GM19025 (cell line): ENCODE data around the gene MTF1.

Experiments used
- ATAC-seq: cut with Tn5 transposase; IDR thresholded peaks from one replicate; pipeline ENCODE4 v1.9.1; 2021; ENCODE audit warnings: mild to moderate bottlenecking, low read depth, moderate library complexity; ENCODE audit not compliant: unreplicated experiment

The MTF1 gene

DNA sequence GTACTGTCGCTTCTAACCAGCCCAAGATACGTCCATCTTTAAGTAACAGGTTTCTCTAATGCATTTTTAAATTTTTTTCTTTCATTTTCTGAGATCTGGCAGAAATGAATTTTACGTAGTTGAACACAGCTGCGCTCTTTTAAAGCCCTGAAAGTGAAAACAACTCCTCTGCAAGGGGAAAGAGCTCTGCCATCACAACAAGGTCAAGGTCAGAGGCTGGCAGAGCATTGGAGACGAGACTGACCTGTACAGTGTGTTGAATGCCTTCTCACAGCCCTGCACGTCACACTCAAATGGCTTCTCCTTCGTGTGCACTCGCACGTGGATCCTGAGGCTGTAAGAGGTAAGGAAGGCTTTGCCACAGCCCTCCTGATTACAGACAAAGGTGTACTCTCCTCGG, 19.7 kb downstream of the MTF1 start:
- no peak for ATAC-seq

DNA sequence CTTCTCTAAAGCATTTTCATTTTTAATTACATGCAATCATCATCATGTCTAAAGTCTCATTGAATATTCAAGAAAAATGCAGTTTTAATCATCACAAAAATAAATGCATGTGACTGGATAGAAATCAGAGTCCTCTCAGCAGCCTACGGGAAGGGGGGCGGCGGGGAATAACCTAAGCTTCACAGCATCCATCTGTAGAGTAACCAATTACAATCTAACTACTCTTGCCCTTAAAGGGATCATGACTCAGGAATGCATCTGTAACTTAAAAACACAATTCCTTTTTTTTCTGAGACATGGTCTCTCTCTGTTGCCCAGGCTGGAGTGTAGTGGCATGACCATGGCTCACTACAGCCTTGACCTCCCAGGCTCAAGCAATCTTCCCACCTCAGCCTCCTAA, 22.6 kb downstream of the MTF1 start:
- no peak for ATAC-seq

DNA sequence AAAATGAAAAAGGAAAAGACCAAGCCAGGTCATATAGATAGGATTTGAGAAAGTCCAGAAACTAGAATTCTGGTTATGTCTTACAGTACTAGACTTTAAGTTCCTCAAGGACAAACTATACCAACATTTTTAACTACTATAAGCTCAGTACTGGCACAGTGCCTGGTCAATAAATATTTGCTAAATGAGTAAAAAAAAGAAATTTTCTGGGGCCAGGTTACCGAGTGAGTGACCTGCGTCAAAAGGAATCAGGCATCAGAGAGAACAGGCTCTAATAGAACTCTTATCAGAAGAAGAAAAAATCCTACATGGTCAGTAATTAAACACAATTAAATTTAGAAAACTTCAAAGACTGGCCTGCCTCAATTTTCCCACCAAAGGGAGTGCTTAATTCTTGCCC, 27.6 kb downstream of the MTF1 start:
- ATAC-seq, result no peak

DNA sequence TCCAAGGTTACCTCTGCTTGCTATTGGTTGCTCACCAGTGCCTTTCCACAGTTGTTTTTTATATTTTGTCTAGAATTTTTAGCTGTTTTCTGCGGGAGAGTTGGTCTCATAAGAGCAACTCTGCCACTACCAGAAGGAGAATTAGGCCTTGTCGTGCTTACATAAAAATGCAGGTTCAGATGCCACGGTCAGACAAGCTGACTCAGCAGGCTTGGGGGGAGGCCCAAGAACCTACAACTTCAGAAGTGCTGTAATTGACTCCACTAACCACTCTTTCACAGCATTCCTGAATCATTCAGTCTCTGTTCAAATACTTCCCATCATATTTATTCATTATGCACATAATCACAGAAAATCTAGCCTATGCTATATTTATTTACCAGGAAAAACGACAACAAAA, 28.3 kb downstream of the MTF1 start:
- ATAC-seq, result no peak

DNA sequence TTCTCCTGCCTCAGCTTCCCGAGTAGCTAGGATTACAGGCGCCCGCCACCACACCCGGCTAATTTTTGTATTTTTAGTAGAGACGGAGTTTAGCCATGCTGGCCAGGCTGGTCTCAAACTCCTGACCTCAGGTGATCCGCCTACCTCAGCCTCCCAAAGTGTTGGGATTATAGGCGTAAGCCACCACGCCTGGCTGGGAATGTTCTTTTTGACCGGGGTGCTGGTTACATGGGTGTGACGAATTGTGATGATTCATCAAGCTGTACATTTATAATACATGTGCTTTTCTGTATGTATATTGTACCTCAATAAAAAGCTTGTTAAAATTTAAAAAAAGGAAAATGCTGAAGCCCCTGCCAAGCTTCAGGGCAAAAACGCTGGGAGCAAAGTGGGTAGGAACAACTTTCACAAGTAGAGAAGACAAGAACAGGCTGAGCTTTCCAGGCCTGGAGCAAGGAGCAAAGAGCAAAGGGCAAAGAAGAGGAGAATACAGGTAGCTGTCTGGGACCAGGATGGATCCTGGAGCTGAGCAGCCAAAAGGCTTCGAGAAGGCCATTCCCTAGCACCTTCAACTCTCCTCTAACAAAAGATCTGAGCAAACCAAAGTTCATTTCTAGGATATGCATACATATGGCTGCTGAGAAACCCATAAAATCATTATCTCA, 30.9 kb downstream of the MTF1 start:
- ATAC-seq, result no peak

DNA sequence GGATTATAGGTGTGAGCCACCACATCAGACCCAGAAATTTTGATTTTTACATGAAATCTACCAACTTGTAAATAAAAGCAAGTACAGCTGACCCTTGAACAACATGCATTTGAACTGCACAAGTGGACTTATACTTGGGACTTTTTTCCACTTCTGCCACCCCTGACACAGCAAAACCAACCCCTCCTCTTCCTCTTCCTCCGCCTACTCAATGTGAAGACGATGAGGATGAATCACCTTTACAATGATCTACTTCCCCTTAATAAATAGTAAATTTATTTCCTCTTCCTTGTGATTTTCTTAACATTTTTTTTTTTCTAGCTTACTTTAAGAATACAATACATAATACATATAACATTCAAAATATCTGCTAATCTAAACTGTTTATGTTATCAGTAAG, 33.9 kb downstream of the MTF1 start:
- no peak for ATAC-seq

DNA sequence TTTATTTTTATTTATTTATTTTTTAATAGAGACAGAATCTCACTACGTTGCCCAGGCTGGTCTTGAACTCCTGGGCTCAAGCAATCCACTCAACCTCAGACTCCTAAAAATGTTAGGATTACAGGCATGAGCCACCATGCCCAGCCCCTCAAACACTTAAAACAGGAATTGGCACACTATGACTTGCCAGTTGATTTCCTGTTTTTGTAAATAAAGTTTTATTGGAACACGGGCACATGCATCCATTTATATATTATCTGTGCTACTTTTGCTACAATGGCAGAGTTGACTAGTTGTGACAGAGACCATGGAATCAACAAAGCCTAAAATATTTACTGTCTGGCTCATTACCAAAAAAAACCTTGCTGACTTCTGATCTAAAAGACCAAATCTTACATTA, 35.4 kb downstream of the MTF1 start:
- no peak for ATAC-seq

DNA sequence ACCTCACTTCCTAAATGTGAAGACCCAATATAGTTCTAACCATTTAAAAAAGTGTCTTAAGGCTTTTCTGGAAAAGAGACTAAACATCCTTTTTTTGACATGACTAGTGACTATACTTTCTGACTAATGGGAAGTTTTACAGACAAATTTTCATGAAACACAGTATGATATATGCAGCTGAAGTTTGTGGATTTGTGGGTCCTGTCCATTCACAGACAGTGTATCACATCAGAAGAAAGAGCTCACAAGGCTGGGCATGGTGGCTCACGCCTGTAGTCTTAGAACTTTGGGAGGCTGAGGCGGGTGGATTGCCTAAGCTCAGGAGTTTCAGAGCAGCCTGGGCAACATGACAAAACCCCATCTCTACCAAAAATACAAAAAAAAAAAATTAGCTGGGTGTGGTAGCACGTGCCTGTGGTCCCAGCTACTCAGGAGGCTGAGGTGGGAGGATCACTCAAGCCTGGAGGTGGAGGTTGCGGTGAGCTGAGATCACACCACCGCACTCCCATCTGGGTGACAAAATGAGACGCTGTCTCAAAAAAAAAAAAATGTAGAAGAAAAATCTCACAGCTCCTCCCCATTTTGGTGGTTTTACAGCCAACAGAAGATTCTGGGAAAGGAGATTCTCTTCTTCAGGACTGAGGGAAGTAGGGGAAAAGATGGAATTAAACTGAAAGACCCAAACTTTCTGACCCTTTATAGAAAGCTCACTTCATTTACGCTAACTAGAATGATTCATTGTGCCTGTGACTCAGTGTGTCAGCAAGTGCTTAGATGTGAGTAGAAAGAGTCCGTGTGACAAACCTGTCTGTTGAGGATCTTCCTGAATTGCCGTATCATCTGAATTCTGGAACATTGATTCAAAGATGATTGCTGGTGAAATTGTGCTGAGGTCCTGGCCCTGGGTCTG, 36.2 kb downstream of the MTF1 start:
- ATAC-seq, result no peak

DNA sequence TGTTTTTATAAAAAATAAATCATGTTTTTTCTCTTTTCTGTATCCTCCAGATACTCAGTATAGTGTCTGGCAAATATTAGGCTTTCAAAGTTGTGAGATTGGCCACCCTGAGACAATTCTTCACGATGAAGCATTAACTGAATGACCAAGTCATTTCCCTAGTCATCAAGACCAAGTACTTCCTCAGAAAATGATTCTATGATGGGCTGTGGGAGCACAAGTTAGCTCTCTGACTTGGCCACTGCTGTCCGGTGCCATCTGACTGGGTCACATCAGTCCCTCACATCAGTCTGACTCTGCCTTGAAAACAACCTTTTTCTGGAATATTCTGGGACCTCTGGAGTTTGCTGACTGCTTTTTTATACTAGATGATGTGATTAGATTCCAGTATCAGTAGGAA, 37.9 kb downstream of the MTF1 start:
- ATAC-seq, result no peak

DNA sequence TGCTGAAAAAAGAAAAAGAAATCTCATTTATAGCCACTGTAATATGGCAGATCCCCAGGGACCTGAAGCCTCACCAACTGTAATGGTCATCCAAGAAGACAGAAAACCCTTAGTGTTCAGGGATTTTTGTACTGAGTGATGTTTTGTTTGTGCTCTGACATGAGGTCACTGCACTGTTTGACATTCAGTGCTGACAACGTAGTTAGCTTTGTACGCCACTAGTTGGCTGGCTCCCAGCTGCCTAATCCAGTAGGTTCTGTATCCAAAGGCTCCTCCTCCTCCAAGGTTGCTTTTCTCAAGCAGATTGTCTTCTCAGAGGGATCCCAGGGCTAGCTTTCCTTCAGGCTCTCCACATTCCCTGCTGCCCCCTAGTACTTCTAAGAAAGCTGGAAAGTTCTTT, 41.9 kb downstream of the MTF1 start:
- no peak for ATAC-seq

DNA sequence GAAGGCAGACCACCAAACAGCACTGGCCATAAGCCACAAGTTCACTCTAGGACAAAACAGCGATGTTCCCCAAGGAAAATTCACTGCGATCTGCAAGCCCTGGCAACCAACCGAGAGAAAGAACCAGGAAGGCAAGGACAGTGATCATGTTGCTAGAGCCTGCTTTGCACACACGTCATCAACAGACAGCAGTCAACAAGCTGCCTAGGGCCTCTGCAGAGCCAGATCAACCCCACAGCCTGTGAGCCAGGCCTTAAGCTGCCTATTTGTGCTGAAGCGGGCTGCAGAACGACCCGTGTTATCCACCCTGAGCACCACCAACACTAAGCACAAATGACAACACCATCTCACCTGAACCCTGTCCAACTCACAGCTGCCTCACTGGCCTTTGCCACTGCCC, 45.1 kb downstream of the MTF1 start:
- no peak for ATAC-seq

DNA sequence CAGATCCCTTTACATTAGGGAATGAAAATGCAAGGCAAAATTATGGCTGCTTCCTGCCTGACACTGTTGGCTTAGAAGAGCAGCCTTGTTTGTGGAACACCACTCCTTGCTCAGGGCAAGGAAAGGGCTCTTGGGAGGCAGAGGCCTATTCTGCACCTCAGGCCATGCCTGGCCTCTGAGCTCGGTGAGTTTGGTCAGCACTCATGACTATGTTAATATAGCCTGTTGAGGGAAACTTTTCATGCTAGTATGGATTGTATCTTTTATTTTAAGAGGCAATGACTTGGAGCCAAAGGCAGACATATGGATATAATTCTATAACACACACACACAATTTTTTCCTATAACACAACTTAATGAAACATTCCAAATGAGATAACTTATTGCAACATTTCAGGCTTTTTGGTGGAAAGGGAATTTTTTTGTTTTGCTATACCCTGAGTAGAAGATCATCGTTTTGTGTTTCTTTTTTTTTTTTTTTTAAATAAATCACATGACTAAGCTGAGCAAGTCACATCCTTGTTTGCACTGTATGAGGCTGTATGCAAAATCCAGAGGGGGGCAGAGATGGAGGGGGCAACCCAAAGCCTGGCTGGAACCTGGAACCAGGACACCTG, 45.8 kb downstream of the MTF1 start:
- no peak for ATAC-seq

DNA sequence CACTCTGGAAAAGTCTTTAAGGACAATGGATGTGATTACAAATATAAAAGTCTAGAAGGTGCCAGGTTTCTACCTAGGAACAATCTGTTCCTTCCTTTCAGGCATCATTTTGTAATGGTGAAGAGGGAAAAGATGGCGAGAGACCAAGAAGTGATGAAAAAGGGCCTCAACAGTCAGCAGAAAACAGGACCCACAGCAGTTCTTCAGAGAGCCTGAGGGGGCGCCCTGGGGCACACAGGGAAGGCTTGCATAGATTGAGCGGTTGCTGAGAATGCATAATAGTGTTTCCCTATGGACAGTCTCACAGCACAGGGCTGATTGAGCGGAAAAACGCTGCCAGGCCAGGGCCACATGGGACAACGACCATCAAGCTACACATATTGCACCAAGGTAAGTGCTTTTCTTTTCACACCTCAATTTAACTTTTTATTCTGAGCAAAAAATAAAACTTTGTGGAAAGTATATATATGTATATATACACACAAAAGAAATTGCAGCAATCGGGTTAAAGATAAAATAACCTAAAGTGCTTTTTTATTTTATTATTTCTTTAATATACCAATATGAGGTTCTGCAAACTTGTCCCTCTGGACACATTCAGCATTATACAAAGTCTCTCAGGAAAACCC, 48.3 kb downstream of the MTF1 start:
- no peak for ATAC-seq

DNA sequence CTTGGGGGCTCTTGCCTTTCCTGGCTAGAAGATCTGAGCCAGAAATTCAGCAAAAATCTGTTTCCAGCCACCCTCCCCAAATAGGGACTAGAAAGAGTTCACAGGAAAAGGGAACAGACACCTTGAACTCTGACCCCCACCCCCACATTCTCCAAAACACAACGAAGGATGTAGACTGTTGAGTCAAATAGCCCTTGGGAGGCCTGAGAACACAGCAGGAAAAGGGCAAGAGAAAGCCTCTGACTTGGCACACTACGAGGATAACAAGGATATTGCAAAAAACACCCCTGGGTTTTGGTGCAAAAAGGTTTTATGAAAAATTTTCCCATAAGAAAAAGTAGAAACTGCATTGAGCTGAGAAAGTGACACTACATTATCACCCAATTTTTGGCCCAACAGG, 49.5 kb downstream of the MTF1 start:
- no peak for ATAC-seq

DNA sequence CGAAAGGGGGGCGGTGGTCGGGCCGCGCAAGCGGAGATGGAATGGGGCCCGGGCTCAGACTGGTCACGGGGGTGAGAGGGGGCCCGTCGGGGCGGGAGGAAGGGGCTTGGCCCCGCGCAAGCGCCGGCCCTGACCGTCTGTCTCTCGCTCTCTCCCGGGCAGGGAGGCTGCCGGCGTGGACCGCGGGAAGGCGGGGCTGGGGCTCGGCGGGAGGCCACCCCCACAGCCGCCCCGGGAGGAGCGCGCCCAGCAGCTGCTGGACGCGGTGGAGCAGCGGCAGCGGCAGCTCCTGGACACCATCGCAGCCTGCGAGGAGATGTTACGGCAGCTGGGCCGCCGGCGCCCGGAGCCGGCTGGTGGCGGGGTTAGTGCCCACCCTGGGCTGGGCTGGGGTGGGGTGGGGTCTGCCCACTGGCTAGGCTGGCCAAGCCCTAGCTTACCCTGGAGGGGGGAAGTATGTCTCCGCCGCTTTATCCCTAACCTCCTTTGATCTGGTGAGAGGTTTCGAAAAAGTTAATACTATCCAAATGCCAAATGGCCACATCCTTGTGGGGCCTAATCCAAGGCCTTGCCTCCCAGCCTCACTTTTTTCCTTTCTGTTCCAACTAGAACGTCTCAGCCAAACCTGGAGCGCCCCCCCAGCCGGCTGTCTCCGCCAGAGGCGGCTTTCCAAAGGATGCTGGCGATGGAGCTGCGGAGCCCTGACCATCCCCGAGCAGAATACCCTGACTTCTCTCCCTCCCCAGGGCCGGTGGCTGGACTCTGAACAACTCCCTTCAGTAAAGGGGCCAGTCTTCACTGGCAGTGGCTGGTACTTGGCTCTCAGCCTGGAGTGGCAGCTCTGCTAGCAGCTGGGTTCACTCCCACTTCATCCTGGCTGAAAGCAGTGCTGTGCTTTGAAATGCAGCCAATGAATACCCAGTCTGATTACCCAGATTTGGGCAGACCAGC, 50.7 kb downstream of the MTF1 start:
- peak; percentile 30 for ATAC-seq

DNA sequence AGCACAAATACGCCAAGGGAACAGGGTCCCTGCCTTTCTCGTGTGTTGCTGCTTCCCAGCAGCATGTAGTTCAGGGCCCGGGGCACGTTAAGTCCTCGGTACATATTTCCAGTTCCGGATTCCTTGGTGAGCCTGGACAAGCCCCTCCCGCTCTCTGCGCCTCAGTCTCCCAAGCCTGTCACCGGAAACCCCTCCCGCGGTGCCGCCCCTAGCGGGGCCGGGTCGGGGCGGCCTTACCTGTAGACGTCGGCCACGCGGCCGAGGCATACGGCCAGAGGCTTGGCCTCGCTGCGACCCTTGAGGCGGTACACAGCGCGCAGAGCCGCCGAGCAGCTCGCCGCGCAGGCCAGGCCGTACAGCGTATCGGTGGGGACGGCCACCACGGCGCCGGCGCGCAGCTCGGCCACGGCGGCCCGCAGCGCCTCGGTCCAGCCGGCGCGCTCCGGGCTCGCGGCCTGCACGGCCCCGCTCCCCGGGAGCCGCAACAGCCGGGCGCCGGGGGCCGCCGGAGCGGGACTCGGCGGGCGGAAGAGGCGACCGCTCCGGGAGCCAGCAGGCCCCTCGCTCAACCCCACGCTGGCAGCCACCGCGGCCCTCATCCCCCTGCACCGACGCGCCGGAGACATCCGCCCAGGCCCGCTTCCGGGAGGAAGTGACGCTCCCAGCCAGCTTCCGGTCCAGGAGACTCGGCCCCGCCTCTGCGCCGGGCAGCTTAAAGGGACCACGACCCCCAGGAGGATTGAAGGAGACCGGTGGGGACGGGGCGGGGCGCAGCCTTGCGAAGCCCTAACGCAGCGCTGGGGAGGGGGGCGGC, 51.6 kb downstream of the MTF1 start, which contains the start of the genes C1orf122 and YRDC:
C1orf122 (plus strand) TSS at position 236 of the 814 bp plus-strand sequence. CDS start 615 bp downstream, outside the sequence.
YRDC (minus strand) TSS at position 654 of the 814 bp plus-strand sequence; CDS start at position 626, 28 bp downstream.
- peak; percentile 87 for ATAC-seq

DNA sequence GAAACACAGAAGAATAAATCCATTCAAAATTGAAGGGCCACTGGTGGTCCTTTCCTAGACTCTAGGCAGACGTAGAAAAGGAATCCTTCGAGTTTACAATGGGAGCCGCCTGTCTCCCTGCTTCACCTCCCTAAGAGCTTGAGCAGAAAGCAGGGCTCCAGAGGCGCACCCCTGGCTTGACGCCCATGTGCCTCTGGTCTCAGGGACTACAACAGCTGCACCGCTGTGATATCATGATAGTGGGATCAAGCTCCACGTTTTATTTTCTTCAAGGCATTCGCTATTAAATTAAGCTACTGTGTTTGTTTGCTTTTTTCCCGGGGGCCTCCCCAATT, 52.2 kb downstream of the MTF1 start:
- no peak for ATAC-seq

DNA sequence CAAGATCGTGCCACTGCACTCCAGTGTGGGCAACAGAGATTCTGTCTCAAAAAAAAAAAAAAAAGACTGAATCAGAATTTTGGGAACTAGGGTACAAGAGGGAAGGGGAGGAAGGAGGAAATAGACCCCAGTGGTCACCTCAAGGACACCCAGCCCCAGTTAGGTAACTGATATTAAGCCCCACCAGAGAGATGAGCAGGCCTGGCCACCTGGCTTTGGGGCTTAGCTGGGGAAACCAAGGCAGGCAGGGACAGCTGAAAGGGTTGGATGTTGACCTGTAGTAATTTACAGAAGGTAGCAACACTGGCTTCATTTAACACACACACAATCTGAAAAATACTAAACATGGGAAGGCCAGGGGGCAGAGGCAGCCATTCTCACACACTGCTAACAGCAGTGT, 57.0 kb downstream of the MTF1 start:
- ATAC-seq, result no peak

DNA sequence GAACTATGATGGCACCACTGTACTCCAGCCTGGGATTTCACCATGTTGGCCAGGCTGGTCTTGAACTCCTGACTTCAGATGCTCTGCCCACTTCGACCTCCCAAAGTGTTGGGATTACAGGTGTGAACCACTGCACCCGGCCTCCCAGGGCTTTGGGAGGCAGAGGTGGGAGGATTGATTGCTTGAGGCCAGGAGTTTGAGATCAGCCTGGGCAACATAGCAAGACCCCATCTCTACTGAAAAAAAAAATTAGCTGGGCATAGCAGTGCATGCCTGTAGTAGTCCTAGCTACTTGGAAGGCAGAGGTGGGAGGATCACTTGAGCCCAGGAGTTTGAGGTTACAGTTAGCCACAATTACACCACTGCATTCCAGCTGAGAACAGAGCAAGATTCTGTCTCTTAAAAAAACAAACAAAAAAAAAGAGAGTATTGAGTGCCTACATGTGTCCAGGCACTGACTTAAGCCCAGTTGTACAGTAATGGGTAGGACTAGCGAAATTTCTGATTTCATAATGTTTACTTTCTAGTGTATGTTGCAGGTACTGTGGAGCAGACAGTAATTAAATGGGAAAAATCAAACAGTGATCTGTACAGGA, 61.5 kb downstream of the MTF1 start:
- no peak for ATAC-seq
